Mesenchymal stem cell (in vitro differentiated cells and primary cell): ENCODE results near the gene SLA2.
"Not testable (repeated sequence)": the region's sequence is repeated elsewhere in the genome, so short reads cannot be mapped to it uniquely, and the experiment has no call there.

Experiments
- DNase-seq: peaks from one replicate; pipeline ENCODE4 v3.0.0-alpha.2; 2013
- H2AFZ ChIP-seq: one replicate; pipeline ENCODE4 v1.6.1; 2013; ENCODE audit warnings: low read depth, mild to moderate bottlenecking, control low read depth, inconsistent platforms, low read length, moderate library complexity
- H2AK5ac ChIP-seq: 2 replicates; pipeline ENCODE4 v1.6.1; 2013; ENCODE audit warnings: low read length, moderate library complexity, mild to moderate bottlenecking, inconsistent platforms; ENCODE audit not compliant: severe bottlenecking
- H2BK120ac ChIP-seq: one replicate; pipeline ENCODE4 v1.6.1; 2013; ENCODE audit warnings: low read depth, mild to moderate bottlenecking, inconsistent platforms, low read length, moderate library complexity
- H2BK12ac ChIP-seq, 2 experiments: one replicate each; pipeline ENCODE4 v1.6.1; 2013; ENCODE audit warnings: inconsistent platforms in 2 of 2, low read length in 2 of 2, mild to moderate bottlenecking in 2 of 2, moderate library complexity in 2 of 2, control low read depth in 1 of 2
- H2BK15ac ChIP-seq: one replicate; pipeline ENCODE4 v1.6.1; 2013; ENCODE audit warnings: mild to moderate bottlenecking, low read depth, inconsistent platforms; ENCODE audit not compliant: poor library complexity, severe bottlenecking
- H2BK5ac ChIP-seq: 2 replicates; pipeline ENCODE4 v1.6.1; 2013; ENCODE audit warnings: low read depth, mild to moderate bottlenecking, low read length, control low read depth, inconsistent platforms; ENCODE audit not compliant: poor library complexity, severe bottlenecking
- H3K14ac ChIP-seq, 2 experiments: one replicate each; pipeline ENCODE4 v1.6.1; 2013; ENCODE audit warnings: inconsistent platforms in 2 of 2, low read length in 2 of 2, control low read depth in 1 of 2, mild to moderate bottlenecking in 1 of 2, moderate library complexity in 1 of 2
- H3K18ac ChIP-seq, 2 experiments: one replicate each; pipeline ENCODE4 v1.6.1; 2013; ENCODE audit warnings: inconsistent platforms in 2 of 2, low read length in 2 of 2, control low read depth in 1 of 2, low read depth in 1 of 2, mild to moderate bottlenecking in 1 of 2
- H3K23ac ChIP-seq, 2 experiments: one replicate each; pipeline ENCODE4 v1.6.1; 2013; ENCODE audit warnings: inconsistent platforms in 2 of 2, low read length in 2 of 2, mild to moderate bottlenecking in 2 of 2, moderate library complexity in 2 of 2, control low read depth in 1 of 2
- H3K27ac ChIP-seq: 2 replicates; pipeline ENCODE4 v1.5.1; 2013; ENCODE audit warnings: mild to moderate bottlenecking, moderate library complexity, low read length, control low read depth, inconsistent platforms; ENCODE audit not compliant: poor library complexity, severe bottlenecking
- H3K27me3 ChIP-seq, 2 experiments: 2 replicates each; pipeline versions ENCODE4 v1.6.1 to v1.7.0; 2013; ENCODE audit warnings: low read length in 2 of 2, mild to moderate bottlenecking in 2 of 2, moderate library complexity in 2 of 2, control low read depth in 1 of 2, inconsistent platforms in 1 of 2; ENCODE audit not compliant: control insufficient read depth in 1 of 2, insufficient read depth in 1 of 2
- H3K36me3 ChIP-seq, 2 experiments: 2 replicates each; pipeline versions ENCODE4 v1.6.1 to v1.7.0; 2013; ENCODE audit warnings: low read length in 2 of 2, control low read depth in 1 of 2, inconsistent platforms in 1 of 2, low read depth in 1 of 2, mild to moderate bottlenecking in 1 of 2; ENCODE audit not compliant: insufficient read depth in 2 of 2, control insufficient read depth in 1 of 2
- H3K4ac ChIP-seq, 2 experiments: one replicate each; pipeline ENCODE4 v1.6.1; 2013; ENCODE audit warnings: inconsistent platforms in 2 of 2, low read length in 2 of 2, mild to moderate bottlenecking in 2 of 2, moderate library complexity in 2 of 2, control low read depth in 1 of 2, low read depth in 1 of 2
- H3K4me1 ChIP-seq: 2 replicates; pipeline ENCODE4 v1.6.1; 2013; ENCODE audit warnings: low read depth, low read length, control low read depth; ENCODE audit not compliant: control insufficient read depth, insufficient read depth
- H3K4me2 ChIP-seq: 2 replicates; pipeline ENCODE4 v1.6.1; 2013; ENCODE audit warnings: low read length, mild to moderate bottlenecking, inconsistent platforms; ENCODE audit not compliant: poor library complexity, severe bottlenecking
- H3K4me3 ChIP-seq, 2 experiments: 2 replicates each; pipeline versions ENCODE4 v1.5.1 to v1.7.0; 2013; ENCODE audit warnings: low read length in 2 of 2, mild to moderate bottlenecking in 2 of 2, control low read depth in 1 of 2, low read depth in 1 of 2; ENCODE audit not compliant: insufficient read depth in 1 of 2
- H3K79me1 ChIP-seq: replicated peaks from 2 replicates; pipeline ENCODE4 v1.6.1; 2013; ENCODE audit warnings: mild to moderate bottlenecking, control low read depth, low read length, inconsistent platforms; ENCODE audit not compliant: poor library complexity, severe bottlenecking
- H3K9ac ChIP-seq: 2 replicates; pipeline ENCODE4 v1.7.0; 2013; ENCODE audit warnings: mild to moderate bottlenecking, low read length, moderate library complexity
- H3K9me3 ChIP-seq: 2 replicates; pipeline ENCODE4 v1.7.0; 2013; ENCODE audit warnings: mild to moderate bottlenecking, low read length; ENCODE audit not compliant: control insufficient read depth
- H4K8ac ChIP-seq: one replicate; pipeline ENCODE4 v1.6.1; 2013; ENCODE audit warnings: inconsistent platforms, mild to moderate bottlenecking, low read length, moderate library complexity
- H4K91ac ChIP-seq: one replicate; pipeline ENCODE4 v1.6.1; 2013; ENCODE audit warnings: mild to moderate bottlenecking, low read length, inconsistent platforms
- WGBS: methylation state at CpG from one replicate; pipeline ENCODE4 v1.1.7; 2013; ENCODE audit warnings: mixed read lengths; 5-methylcytosine and 5-hydroxymethylcytosine counted together

SLA2 gene

DNA sequence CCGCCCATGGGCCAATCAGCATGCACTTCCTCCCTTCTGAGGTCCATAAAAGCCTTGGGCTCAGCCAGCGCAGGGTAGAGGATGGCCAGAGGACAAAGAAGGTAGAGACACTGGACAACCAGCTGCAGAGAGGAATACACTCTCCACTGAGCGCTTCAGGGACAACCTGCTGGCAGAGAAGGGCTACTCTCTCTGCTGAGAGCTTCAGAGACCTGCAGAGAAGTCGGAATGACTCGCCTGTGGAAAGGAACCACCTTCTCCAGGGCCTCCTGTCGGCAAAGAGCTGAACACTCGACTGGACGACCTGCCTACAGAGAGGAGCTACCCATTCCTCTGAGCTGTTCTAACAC, 31.4 kb upstream of the SLA2 start:
- H3K4me1 ChIP-seq: peaks cover 2% of the 10 kb centered on the region
- no peak overlapping the region for H3K14ac ChIP-seq
- H3K18ac ChIP-seq: peak overlapping the region in 1 of 2 experiments; percentile 60
- no peak overlapping the region for H2BK15ac ChIP-seq
- H3K4me2 ChIP-seq: peak overlapping the region; percentile 62
- no peak for DNase-seq
- H3K4ac ChIP-seq: peak overlapping the region in 1 of 2 experiments; percentile 2
- H2AK5ac ChIP-seq: no peak overlapping the region
- no peaks in the 10 kb centered on the region for H3K27me3 ChIP-seq
- peak overlapping the region in 1 of 2 experiments; percentile 38 for H3K4me3 ChIP-seq
- no peak overlapping the region for H2BK5ac ChIP-seq
- H3K9ac ChIP-seq: no peak overlapping the region
- H3K27ac ChIP-seq: peak overlapping the region; percentile 81
- no peak overlapping the region for H3K23ac ChIP-seq
- peak overlapping the region; percentile 83 for H4K91ac ChIP-seq
- WGBS: 49% methylated on average over 8 of the region's 8 CpGs
- peak overlapping the region; percentile 57 for H2AFZ ChIP-seq
- H2BK12ac ChIP-seq: no peak overlapping the region
- peaks cover 0 to 36% of the 10 kb centered on the region in 2 experiments for H3K36me3 ChIP-seq
- H4K8ac ChIP-seq: peak overlapping the region; percentile 99
- H3K79me1 ChIP-seq: no peaks in the 10 kb centered on the region
- H3K9me3 ChIP-seq: no peaks in the 10 kb centered on the region
- no peak overlapping the region for H2BK120ac ChIP-seq

- H3K27ac ChIP-seq: peak overlapping the region; percentile 85
- no peak overlapping the region for H2BK12ac ChIP-seq
- H2BK15ac ChIP-seq: peak overlapping the region; percentile 23
- peak; percentile 97 for DNase-seq
- H3K4me2 ChIP-seq: peak overlapping the region; percentile 88
- peak overlapping the region; percentile 96 for H4K8ac ChIP-seq
- peak overlapping the region; percentile 81 to 98 for H3K18ac ChIP-seq
- H3K79me1 ChIP-seq: no peaks in the 10 kb centered on the region
- peaks cover 0 to 33% of the 10 kb centered on the region in 2 experiments for H3K36me3 ChIP-seq
- peak overlapping the region in 1 of 2 experiments; percentile 71 for H3K4me3 ChIP-seq
- peak overlapping the region; percentile 80 for H2BK5ac ChIP-seq
- WGBS: 10% methylated on average over 27 of the region's 27 CpGs
- peaks cover 2% of the 10 kb centered on the region for H3K4me1 ChIP-seq
- H2BK120ac ChIP-seq: peak overlapping the region; percentile 64
- no peak overlapping the region for H2AK5ac ChIP-seq
- peak overlapping the region; percentile 83 for H4K91ac ChIP-seq
- no peaks in the 10 kb centered on the region for H3K9me3 ChIP-seq
- H3K23ac ChIP-seq: no peak overlapping the region
- H2AFZ ChIP-seq: peak overlapping the region; percentile 83
- H3K14ac ChIP-seq: peak overlapping the region in 1 of 2 experiments; percentile 61
- H3K9ac ChIP-seq: no peak overlapping the region
- H3K4ac ChIP-seq: peak overlapping the region; percentile 81 to 95
- no peaks in the 10 kb centered on the region for H3K27me3 ChIP-seq
These were observed 30.9 kb upstream of the SLA2 start for GRCh38 chr20:36676701-36677421.

- not testable (repeated sequence) for H4K8ac ChIP-seq, H3K4ac ChIP-seq, H3K27ac ChIP-seq, H3K79me1 ChIP-seq, H3K9me3 ChIP-seq, H2AK5ac ChIP-seq, H3K9ac ChIP-seq, H3K14ac ChIP-seq, DNase-seq, H3K4me1 ChIP-seq, H3K23ac ChIP-seq, H2BK12ac ChIP-seq, H2BK5ac ChIP-seq, H3K27me3 ChIP-seq, H4K91ac ChIP-seq, H3K18ac ChIP-seq, H3K4me3 ChIP-seq, H3K4me2 ChIP-seq, H2BK15ac ChIP-seq, H2AFZ ChIP-seq, H2BK120ac ChIP-seq
- 99% methylated on average over 8 of the region's 8 CpGs for WGBS
- peaks cover 0 to 35% of the 10 kb centered on the region in 2 experiments for H3K36me3 ChIP-seq
These were observed 29.5 kb upstream of the SLA2 start for GRCh38 chr20:36675545-36675944.

- no peak overlapping the region for H2AK5ac ChIP-seq
- no peak overlapping the region for H2AFZ ChIP-seq
- H3K14ac ChIP-seq: no peak overlapping the region
- no peaks in the 10 kb centered on the region for H3K9me3 ChIP-seq
- H3K23ac ChIP-seq: no peak overlapping the region
- 97% methylated on average over 3 of the region's 4 CpGs for WGBS
- H3K27ac ChIP-seq: no peak overlapping the region
- H3K18ac ChIP-seq: no peak overlapping the region
- no peaks in the 10 kb centered on the region for H3K27me3 ChIP-seq
- no peak overlapping the region for H2BK5ac ChIP-seq
- H2BK15ac ChIP-seq: no peak overlapping the region
- H3K4me3 ChIP-seq: no peak overlapping the region
- no peak overlapping the region for H3K4ac ChIP-seq
- no peak overlapping the region for H4K91ac ChIP-seq
- H3K36me3 ChIP-seq: peaks cover 4 to 35% of the 10 kb centered on the region in 2 experiments
- no peak overlapping the region for H2BK120ac ChIP-seq
- no peak overlapping the region for H2BK12ac ChIP-seq
- no peak overlapping the region for H3K4me2 ChIP-seq
- DNase-seq: peak; percentile 2
- H4K8ac ChIP-seq: no peak overlapping the region
- no peak overlapping the region for H3K9ac ChIP-seq
- H3K4me1 ChIP-seq: peaks cover 2% of the 10 kb centered on the region
- no peaks in the 10 kb centered on the region for H3K79me1 ChIP-seq
These were observed 27.0 kb upstream of the SLA2 start for GRCh38 chr20:36672991-36673390.
